Measurements from ENCODE around the gene MAP6. TPM values are rescaled to one million over a fixed set of nuclear protein-coding genes. Genes with fewer than 3 reads are reported as not detected.
A peak's percentile ranks its signal among the peaks of the same experiment; 100 is the strongest.

MAP6 gene
- total RNA-seq, 1 experiment from 2014 or later: not detected

- TF ChIP-seq ZBTB33 (IDR thresholded peaks at IDR 0.05; ENCODE audit: extremely low read depth, insufficient replicate concordance, low read length) (no peak), ATF3 (IDR thresholded peaks at IDR 0.05) (no peak)
Measured at GRCh38 chr11:75677275-75677674, 8.4 kb upstream of the MAP6 start (continued).

DNA sequence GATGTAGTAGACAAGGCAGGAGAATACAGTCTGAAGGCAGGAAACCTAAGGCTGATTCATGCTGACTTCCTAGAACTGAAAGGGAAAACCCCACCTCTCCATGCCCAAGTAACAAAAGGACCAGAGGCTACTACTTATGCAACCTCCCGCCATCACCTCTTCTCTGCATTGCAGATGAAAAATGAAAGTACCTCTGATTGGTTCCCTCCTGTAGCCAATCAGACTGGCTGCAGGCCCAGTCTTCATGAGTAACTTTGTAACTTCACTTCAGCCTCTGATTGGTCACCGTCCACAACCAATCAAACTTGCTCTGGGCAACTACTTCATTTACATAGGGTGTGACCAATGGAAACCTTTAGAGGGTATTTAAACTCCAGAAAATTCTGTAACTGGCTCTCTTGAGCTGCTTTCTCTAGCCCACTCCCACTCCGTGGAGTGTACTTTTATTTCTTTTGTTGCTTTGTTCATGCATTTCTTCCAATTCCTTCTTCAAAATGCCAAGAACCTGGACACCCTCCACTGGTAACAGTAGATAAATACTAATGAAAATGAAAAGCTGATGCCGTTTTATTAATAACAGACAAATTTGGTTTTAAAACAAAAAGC lies 5.2 kb upstream of the MAP6 start:
- POLR2A ChIA-PET: no interaction called here
- H3K4me1 ChIP-seq (ENCODE audit: control insufficient read depth in 1 of 2, insufficient read depth in 2 of 2, low read length in 2 of 2): no peaks in the 10 kb centered on the region

More for the DNA sequence above, 5.2 kb upstream of the MAP6 start:
- H3K79me2 ChIP-seq (ENCODE audit: insufficient read depth, low read length): no peaks in the 10 kb centered on the region
- ATAC-seq (peak; percentile 84), DNase-seq (ENCODE audit: low read depth, low spot score) (peak; percentile 43)
- no peaks in the 10 kb centered on the region for H3K9me3 ChIP-seq (ENCODE audit: control insufficient read depth in 1 of 2, insufficient read depth in 1 of 2, low read depth in 1 of 2, low read length in 2 of 2)
- no peaks in the 10 kb centered on the region for H3K9me2 ChIP-seq (ENCODE audit: insufficient read depth)
- RAD21 ChIA-PET (ENCODE audit: low non-redundant PET in 1 of 2, low total read pairs in 2 of 2, uncharacterized antibody in 2 of 2, unreplicated experiment in 2 of 2): no interaction called here
- no peak overlapping the region for H2AFZ ChIP-seq (ENCODE audit: low read depth, low read length, poor library complexity, severe bottlenecking)
- no TSS peak for BruUV-seq (replicated peaks)
- H3K4me3 ChIP-seq (replicated peaks in 1 of 2; ENCODE audit: low read depth in 1 of 2, low read length in 2 of 2): no peak overlapping the region
- CTCF ChIA-PET: no interaction called here
- no peak overlapping the region for H3K27ac ChIP-seq (ENCODE audit: low read depth, low read length)
- TF ChIP-seq FOSL1 (IDR thresholded peaks at IDR 0.05; ENCODE audit: low read depth) (no peak), RAD21 (IDR thresholded peaks at IDR 0.05; ENCODE audit: low read depth) (no peak)
- H3K36me3 ChIP-seq (ENCODE audit: control insufficient read depth in 1 of 2, insufficient read depth in 2 of 2, low read length in 2 of 2): no peaks in the 10 kb centered on the region
- H3K27me3 ChIP-seq (ENCODE audit: insufficient read depth, low read length): peaks cover 4% of the 10 kb centered on the region; the same call in 1 of the 2 replicates
- no peak overlapping the region for H3K4me2 ChIP-seq (ENCODE audit: low read length)
- no peaks in the 10 kb centered on the region for H4K20me1 ChIP-seq (ENCODE audit: insufficient read depth)
- intact Hi-C loops (cut with micrococcal nuclease): no loop called here
- H3K9ac ChIP-seq (ENCODE audit: low read length): no peak overlapping the region
